Mesodermal cell (in vitro differentiated cells): ENCODE results near the gene IL36B. TPM values are rescaled to one million over a fixed set of nuclear protein-coding genes. Genes with fewer than 3 reads are reported as not detected.
"Not testable (repeated sequence)": the region's sequence is repeated elsewhere in the genome, so short reads cannot be mapped to it uniquely, and the experiment has no call there.

ENCODE experiments used
- H3K27ac ChIP-seq: 2 replicates; pipeline ENCODE4 v1.7.0; 2013; ENCODE audit warnings: mild to moderate bottlenecking, low read depth, low read length, moderate library complexity; ENCODE audit not compliant: severe bottlenecking
- H3K36me3 ChIP-seq: 2 replicates; pipeline ENCODE4 v1.7.1; 2013; ENCODE audit warnings: mild to moderate bottlenecking, low read length, moderate library complexity; ENCODE audit not compliant: control insufficient read depth, insufficient read depth
- H3K4me1 ChIP-seq: one replicate; pipeline ENCODE4 v1.7.1; 2013; ENCODE audit warnings: mild to moderate bottlenecking, low read length; ENCODE audit not compliant: insufficient read depth, control insufficient read depth, poor library complexity, severe bottlenecking
- H3K4me3 ChIP-seq: 2 replicates; pipeline ENCODE4 v1.7.0; 2013; ENCODE audit warnings: low read length, control low read depth, mild to moderate bottlenecking; ENCODE audit not compliant: insufficient read depth, poor library complexity, severe bottlenecking; ENCODE audit errors: extremely low read depth
- H3K9me3 ChIP-seq: 2 replicates; pipeline ENCODE4 v1.7.1; 2013; ENCODE audit warnings: mild to moderate bottlenecking, low read length, moderate library complexity; ENCODE audit not compliant: control insufficient read depth
- WGBS, 2 experiments: methylation state at CpG; one replicate each; pipeline ENCODE4 v1.1.5; 2013; ENCODE audit warnings: missing lambda C conversion rate in 2 of 2; ENCODE audit not compliant: insufficient coverage in 2 of 2; 5-methylcytosine and 5-hydroxymethylcytosine counted together
- polyA plus RNA-seq, 2 experiments: library from polyadenylated mRNA; stranded (reverse); fragments of 50-300 nt; gene quantifications; one replicate each; pipeline ENCODE4 v1.2.3, GENCODE V29; 2013

IL36B gene
- polyA plus RNA-seq (2013, experiment 1 of 2) = not detected
- not detected for polyA plus RNA-seq (2013, experiment 2 of 2)

DNA sequence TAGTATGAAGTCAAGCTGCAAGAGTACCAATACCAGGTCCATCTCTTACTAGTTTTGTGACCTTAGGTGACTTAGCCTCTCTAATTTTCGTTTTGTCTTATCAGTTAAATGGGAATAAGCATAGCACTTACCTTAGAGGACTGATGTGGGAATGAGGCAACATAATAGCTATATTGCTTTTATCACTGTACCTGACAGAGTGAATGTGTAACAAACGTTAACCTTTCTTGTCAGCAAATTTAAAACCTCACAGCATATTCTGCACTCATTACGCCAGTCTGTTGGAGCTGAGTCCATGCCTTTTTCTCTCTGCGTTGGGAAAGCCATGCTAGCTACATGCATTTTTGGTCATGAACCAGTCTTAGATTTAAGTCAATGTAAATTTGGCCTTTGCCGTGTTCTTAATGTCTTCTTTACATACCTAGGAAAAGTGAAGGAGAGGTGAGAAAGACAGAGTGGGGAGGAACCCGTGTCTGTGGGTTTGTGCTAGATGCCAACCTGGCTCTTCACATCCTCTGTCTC is at the start of gene IL36B:
IL36B (minus strand) TSS at position 472 of the 522 bp plus-strand sequence.
- no peaks in the 10 kb centered on the region for H3K4me1 ChIP-seq
- 63 to 93% methylated on average over 2 to 4 of the region's 6 CpGs for WGBS, 2 experiments
- peaks cover 12% of the 10 kb centered on the region for H3K9me3 ChIP-seq
- H3K4me3 ChIP-seq = no peak within 1 kb of the TSS
- H3K36me3 ChIP-seq = no peaks in the 10 kb centered on the region
- H3K27ac ChIP-seq = no peak within 1 kb of the TSS

DNA sequence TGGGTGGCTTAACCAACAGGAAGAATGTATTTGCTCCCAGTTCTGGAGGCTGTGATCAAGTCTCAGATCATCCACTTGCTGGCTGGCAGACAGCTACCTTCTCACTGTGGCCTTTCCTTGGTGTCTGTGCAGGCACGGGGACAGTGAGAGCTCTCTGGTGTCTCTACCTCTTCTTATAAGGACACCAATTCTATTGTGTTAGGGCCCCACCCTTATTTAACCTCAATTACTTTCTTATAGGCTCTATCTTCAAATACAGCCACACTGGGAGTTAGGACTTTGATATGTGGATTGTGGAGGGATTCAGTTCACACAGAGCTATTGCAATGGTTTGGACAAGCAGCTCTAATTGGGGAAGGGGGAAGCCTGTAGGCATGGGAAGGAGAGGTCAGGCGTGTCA is 49.5 kb upstream of the IL36B start:
- H3K27ac ChIP-seq = no peak overlapping the region
- 95 to 100% methylated on average over 2 of the region's 2 CpGs for WGBS, 2 experiments

DNA sequence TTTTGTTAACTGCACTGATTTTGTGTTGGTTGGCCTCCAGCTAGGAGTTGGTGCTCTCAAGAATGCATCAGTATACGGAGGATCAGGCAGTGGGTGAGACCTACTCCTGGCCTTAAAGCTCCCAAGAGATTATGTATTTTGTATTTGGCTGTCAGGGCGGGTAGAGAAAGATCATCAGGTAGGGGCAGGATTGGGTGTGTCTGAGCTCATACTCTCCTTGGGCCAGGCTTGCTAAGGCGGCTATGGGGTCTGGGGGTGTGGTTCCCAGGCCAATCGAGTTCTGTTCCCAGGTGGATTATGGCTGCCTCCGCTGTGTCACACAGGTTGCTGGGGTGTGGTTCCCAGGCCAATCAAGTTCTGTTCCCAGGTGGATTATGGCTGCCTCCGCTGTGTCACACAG is 45.9 kb upstream of the IL36B start:
- H3K36me3 ChIP-seq = no peaks in the 10 kb centered on the region
- H3K9me3 ChIP-seq = no peaks in the 10 kb centered on the region
- H3K4me1 ChIP-seq = no peaks in the 10 kb centered on the region
- no peak overlapping the region for H3K27ac ChIP-seq
- 83 to 90% methylated on average over 4 of the region's 6 CpGs for WGBS, 2 experiments
- H3K4me3 ChIP-seq = no peak overlapping the region

More for the DNA sequence above, 49.5 kb upstream of the IL36B start:
- Histone ChIP-seq H3K36me3 (no peaks in the 10 kb centered on the region), H3K4me1 (no peaks in the 10 kb centered on the region), H3K9me3 (no peaks in the 10 kb centered on the region), H3K4me3 (no peak overlapping the region)

DNA sequence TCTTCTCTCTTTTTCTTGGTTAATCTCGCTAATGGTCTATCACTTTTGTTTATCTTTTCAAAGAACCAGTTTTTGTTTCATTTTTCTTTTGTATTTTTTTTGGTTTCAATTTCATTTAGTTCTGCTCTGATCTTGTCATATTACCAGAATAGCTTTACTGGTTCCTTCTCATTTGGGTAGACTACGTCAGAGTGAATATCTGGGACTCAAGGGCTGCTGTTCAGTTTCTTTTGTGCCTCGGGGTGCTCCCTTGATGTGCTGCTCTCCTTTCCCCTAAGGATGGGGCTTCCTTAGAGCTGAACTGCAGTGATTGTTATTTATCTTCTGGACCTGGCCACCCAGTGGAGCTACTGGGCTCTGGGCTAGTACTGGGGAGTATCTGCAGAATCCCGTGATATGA is 45.4 kb upstream of the IL36B start:
- no peak overlapping the region for H3K4me3 ChIP-seq
- 87 to 90% methylated on average over 2 to 3 of the region's 4 CpGs for WGBS, 2 experiments
- no peak overlapping the region for H3K27ac ChIP-seq
- no peaks in the 10 kb centered on the region for H3K36me3 ChIP-seq
- H3K9me3 ChIP-seq = no peaks in the 10 kb centered on the region
- H3K4me1 ChIP-seq = no peaks in the 10 kb centered on the region

DNA sequence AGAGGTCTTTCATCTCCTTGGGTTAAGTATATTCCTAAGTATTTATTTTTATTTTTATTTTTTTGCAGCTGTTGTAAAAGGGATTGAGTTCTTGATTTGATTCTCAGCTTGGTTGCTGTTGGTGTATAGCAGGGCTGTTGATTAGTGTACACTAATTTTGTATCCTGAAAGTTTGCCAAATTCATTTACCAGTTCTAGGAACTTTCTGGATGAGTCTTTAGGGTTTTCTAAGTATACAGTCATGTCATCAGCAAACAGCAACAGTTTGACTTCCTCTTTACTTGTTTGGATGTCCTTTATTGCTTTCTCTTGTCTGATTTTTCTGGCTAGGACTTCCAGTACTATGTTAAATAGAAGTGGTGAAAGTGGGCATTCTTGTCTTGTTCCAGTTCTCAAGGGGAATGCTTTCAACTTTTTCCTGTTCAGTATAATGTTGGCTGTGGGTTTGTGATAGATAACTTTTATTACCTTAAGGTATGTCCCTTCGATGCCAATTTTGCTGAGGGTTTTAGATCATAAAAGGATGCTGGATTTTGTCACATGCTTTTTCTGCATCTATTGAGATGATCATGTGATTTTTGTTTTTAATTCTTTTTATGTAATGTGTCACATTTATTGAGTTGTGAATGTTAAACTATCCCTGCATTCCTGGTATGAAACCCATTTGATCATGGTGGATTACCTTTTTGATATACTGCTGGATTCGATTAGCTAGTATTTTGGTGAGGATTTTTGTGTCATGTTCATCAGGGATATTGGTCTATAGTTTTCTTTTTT is 44.4 kb upstream of the IL36B start:
- WGBS, 2 experiments = 60 to 82% methylated on average over 2 of the region's 2 CpGs
- not testable (repeated sequence) for H3K9me3 ChIP-seq, H3K4me3 ChIP-seq, H3K27ac ChIP-seq, H3K4me1 ChIP-seq, H3K36me3 ChIP-seq

DNA sequence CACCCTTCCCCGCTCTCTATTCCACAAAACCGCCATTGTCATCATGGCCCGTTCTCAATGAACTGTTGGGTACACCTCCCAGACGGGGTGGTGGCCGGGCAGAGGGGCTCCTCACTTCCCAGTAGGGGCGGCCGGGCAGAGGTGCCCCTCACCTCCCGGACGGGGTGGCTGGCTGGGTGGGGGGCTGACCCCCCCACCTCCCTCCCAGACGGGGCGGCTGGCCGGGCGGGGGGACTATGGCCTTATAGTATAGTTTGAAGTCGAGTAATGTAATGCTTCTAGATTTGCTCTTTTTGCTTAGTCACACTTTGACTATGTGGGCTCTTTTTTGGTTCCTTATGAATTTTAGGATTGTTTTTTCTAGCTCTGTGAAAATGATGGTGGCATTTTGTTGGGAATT is 43.6 kb upstream of the IL36B start:
- WGBS, 2 experiments = 83 to 100% methylated on average over 1 of the region's 14 CpGs
- H3K9me3 ChIP-seq, H3K4me1 ChIP-seq, H3K36me3 ChIP-seq, H3K27ac ChIP-seq, H3K4me3 ChIP-seq: not testable (repeated sequence)

DNA sequence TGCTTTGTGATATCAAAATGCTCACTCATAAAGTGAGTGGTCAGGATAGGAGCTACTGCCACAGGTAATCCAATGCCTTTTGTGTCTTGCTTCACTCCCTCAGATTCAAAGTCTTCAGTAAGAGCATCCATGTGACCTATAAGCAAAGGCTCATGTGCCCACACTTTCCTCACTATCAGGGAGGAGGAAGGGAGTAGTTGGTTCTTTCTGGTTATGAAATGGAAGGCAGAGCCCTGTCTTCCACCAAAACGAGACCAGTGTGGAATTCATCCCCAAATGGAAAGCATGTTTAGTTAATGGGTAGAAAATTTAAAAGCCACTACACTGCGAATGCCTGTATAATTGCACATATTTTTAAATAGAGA is 40.9 kb upstream of the IL36B start:
- no peaks in the 10 kb centered on the region for H3K36me3 ChIP-seq
- no peaks in the 10 kb centered on the region for H3K4me1 ChIP-seq
- no peaks in the 10 kb centered on the region for H3K9me3 ChIP-seq
- no CpG with 5 or more reads among the region's 2 CpGs for WGBS, 2 experiments
- no peak overlapping the region for H3K27ac ChIP-seq
- no peak overlapping the region for H3K4me3 ChIP-seq

DNA sequence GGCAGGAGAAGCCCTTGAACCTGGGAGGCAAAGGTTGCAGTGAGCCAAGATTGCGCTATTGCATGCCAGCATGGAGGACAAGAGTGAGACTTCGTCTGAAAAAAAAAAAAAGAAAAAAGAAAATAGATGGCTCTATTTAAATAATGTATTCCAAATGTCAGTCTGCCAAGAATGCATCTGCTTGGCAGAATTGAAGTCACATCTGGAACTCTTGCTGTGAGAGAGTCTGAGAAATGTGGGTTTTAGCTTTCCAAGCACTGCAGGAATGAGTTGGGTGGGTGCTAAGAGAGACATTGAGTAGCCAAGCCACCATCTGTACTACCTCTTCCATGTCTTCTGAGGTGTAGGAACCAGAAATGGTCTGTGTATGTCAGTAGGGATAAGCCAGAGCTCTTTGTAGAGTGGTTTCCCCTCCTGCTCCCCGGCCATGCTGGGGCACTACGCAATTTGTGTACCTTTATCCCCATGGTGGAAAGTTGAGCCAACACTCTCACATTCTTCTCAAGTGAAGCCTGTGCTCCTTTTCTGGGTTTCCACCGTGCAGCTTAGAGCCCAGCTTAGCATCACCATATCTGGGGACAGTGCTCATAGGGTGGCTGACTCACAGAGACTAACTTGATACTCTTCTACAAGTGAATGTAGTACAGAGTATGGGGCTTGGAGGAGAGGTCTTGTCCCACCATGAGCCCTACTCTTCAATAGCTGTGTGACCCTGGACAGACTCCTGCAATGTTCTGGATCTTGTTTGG is 40.4 kb upstream of the IL36B start:
- Histone ChIP-seq H3K36me3 (no peaks in the 10 kb centered on the region), H3K9me3 (no peaks in the 10 kb centered on the region), H3K4me1 (no peaks in the 10 kb centered on the region), H3K4me3 (no peak overlapping the region), H3K27ac (no peak overlapping the region)
- WGBS, 2 experiments = 83 to 89% methylated on average over 2 to 5 of the region's 5 CpGs

DNA sequence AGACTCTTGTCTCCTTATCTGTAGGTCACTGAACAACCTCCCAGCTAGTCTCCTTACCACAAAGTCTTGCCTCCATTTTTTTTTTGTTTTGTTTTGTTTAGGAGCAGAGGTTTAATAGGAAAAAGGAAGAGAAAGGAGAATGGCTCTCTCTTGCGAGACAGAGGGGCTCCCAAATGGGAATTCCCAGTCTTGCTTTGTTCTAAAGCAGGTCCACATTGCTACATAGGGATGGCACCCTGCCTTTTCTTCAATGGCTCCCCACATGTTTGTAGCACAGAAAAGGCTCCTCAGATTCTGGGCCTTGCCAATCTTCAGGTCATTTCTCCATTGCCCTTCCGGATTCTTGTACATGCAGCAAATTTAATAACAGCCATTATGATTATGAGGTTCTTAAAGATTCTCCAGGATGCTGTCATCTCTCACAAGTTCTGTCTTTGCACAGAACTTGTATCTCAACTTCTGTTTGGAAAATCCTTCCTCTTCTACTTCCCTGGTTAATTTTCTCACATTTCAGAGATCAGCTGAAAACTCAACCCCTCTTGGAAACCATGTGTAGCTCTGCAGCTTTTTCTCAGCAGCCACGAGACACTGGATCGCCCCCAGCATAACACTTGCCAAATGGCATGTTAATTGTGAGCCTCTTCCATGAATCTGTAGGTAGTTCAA is 38.7 kb upstream of the IL36B start:
- Histone ChIP-seq H3K27ac (no peak overlapping the region), H3K36me3 (no peaks in the 10 kb centered on the region), H3K9me3 (no peaks in the 10 kb centered on the region), H3K4me1 (no peaks in the 10 kb centered on the region), H3K4me3 (no peak overlapping the region)
- WGBS, 2 experiments = 60 to 71% methylated on average over 1 to 3 of the region's 4 CpGs

DNA sequence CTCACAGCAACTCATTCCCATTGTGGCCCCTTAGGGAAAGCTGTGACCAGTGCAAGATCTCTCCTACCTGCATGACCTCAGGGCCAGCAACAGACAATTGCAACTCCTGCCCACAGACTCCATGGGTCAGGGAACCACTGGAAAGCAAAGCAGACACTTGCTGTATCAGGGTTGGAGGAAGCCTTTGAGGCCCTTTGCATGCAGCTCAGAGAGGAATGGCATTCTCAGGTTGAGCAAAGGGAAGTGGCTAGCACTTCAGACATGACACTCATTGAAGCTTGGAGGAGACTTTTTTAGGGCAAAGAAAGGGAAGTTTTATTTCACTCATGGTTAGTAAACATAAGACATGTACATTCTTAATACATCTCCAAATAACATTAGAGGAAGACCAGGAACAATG is 37.2 kb upstream of the IL36B start:
- Histone ChIP-seq H3K27ac (no peak overlapping the region), H3K4me1 (no peaks in the 10 kb centered on the region), H3K36me3 (no peaks in the 10 kb centered on the region), H3K9me3 (no peaks in the 10 kb centered on the region), H3K4me3 (no peak overlapping the region)
